Measurements from ENCODE around the gene NCR2. TPM values are rescaled to one million over a fixed set of nuclear protein-coding genes. Genes with fewer than 3 reads are reported as not detected.

NCR2 gene
- total RNA-seq, 1 experiment from 2014 or later: not detected

DNA sequence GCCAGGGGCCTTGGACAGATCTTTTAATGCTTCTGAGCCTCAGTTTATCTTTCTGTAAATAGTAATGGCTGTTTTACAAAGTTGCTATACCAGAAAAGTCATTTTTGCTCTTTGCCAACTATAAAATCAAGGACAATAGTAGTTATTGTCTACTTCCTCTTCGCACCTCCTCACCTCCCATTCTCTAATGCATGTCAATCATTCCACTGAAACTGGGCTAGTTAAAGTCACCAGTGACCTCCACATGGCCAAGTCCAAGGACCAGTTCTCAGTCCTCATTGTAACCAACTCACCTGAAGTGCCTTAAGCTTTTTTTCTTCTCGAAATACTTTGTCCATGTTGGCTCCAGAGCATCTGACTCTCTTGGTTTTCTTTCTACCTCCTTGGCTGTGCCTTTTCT, 51.2 kb downstream of the NCR2 start:
- no peaks in the 10 kb centered on the region for H3K36me3 ChIP-seq (ENCODE audit: control insufficient read depth, insufficient read depth, low read length)
- peaks cover 12% of the 10 kb centered on the region for H3K27me3 ChIP-seq (ENCODE audit: control insufficient read depth, insufficient read depth, low read length)
- ATAC-seq (no peak), DNase-seq (ENCODE audit: low read depth, low spot score) (no peak)
- H3K4me1 ChIP-seq (ENCODE audit: control insufficient read depth, insufficient read depth, low read length): no peaks in the 10 kb centered on the region
- POLR2A ChIA-PET: no interaction called here
- BruUV-seq (replicated peaks): no TSS peak
- intact Hi-C loops (cut with micrococcal nuclease; ENCODE audit: unreplicated experiment): no loop called here
- no peak overlapping the region for H3K27ac ChIP-seq (ENCODE audit: low read length)
- no peaks in the 10 kb centered on the region for H3K9me3 ChIP-seq (ENCODE audit: control insufficient read depth, insufficient read depth, low read depth, low read length)
- TF ChIP-seq, protein P1, sequence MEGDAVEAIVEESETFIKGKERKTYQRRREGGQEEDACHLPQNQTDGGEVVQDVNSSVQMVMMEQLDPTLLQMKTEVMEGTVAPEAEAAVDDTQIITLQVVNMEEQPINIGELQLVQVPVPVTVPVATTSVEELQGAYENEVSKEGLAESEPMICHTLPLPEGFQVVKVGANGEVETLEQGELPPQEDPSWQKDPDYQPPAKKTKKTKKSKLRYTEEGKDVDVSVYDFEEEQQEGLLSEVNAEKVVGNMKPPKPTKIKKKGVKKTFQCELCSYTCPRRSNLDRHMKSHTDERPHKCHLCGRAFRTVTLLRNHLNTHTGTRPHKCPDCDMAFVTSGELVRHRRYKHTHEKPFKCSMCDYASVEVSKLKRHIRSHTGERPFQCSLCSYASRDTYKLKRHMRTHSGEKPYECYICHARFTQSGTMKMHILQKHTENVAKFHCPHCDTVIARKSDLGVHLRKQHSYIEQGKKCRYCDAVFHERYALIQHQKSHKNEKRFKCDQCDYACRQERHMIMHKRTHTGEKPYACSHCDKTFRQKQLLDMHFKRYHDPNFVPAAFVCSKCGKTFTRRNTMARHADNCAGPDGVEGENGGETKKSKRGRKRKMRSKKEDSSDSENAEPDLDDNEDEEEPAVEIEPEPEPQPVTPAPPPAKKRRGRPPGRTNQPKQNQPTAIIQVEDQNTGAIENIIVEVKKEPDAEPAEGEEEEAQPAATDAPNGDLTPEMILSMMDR (IDR thresholded peaks at IDR 0.05): no peak
- TF ChIP-seq, protein P2, sequence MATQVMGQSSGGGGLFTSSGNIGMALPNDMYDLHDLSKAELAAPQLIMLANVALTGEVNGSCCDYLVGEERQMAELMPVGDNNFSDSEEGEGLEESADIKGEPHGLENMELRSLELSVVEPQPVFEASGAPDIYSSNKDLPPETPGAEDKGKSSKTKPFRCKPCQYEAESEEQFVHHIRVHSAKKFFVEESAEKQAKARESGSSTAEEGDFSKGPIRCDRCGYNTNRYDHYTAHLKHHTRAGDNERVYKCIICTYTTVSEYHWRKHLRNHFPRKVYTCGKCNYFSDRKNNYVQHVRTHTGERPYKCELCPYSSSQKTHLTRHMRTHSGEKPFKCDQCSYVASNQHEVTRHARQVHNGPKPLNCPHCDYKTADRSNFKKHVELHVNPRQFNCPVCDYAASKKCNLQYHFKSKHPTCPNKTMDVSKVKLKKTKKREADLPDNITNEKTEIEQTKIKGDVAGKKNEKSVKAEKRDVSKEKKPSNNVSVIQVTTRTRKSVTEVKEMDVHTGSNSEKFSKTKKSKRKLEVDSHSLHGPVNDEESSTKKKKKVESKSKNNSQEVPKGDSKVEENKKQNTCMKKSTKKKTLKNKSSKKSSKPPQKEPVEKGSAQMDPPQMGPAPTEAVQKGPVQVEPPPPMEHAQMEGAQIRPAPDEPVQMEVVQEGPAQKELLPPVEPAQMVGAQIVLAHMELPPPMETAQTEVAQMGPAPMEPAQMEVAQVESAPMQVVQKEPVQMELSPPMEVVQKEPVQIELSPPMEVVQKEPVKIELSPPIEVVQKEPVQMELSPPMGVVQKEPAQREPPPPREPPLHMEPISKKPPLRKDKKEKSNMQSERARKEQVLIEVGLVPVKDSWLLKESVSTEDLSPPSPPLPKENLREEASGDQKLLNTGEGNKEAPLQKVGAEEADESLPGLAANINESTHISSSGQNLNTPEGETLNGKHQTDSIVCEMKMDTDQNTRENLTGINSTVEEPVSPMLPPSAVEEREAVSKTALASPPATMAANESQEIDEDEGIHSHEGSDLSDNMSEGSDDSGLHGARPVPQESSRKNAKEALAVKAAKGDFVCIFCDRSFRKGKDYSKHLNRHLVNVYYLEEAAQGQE (IDR thresholded peaks at IDR 0.05; ENCODE audit: insufficient read depth in 1 of 2, low read depth in 2 of 2, low read length in 1 of 2): no peak
- TF ChIP-seq TCF7L2 (IDR thresholded peaks at IDR 0.05; ENCODE audit: low read depth, low read length) (no peak), POLR2AphosphoS5 (IDR thresholded peaks at IDR 0.05; ENCODE audit: low read depth, low read length) (no peak), SIN3A (IDR thresholded peaks at IDR 0.05; ENCODE audit: borderline replicate concordance, insufficient read depth, low read depth, low read length) (no peak)
- CTCF ChIA-PET: no interaction called here
- in situ Hi-C loops (cut with HindIII; ENCODE audit: low pct_unique_long_range_greater_than_20kb, low sequenced_read_pairs): no loop called here
- H3K4me3 ChIP-seq (ENCODE audit: low read depth in 2 of 2, low read length in 2 of 2): no peak overlapping the region

DNA sequence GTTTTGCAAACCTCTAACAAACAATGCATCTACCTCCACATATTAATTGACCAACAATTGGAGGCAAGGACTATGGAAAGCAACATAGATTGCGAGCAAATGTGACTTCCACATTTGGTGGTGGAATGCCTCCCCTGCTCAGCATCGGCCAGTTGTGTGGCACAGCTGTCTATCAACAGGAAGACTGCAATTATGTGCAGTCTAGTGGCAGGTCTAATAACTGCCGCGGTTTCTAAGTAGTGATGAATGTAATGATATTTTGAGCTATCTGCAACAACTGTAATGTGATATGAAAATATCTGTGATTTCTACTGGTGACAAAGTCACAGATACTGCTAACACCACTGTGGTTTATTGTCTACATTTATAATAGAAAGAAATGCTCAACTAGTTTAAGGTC, 56.8 kb downstream of the NCR2 start:
- BruUV-seq (replicated peaks): no TSS peak

More for the DNA sequence above, 56.8 kb downstream of the NCR2 start:
- POLR2A ChIA-PET: no interaction called here
- intact Hi-C loops (cut with micrococcal nuclease; ENCODE audit: unreplicated experiment): no loop called here
- Histone ChIP-seq H3K4me1 (ENCODE audit: control insufficient read depth, insufficient read depth, low read length) (no peaks in the 10 kb centered on the region), H3K4me3 (ENCODE audit: low read depth in 2 of 2, low read length in 2 of 2) (no peak overlapping the region), H3K9me3 (ENCODE audit: control insufficient read depth, insufficient read depth, low read depth, low read length) (peaks cover 8% of the 10 kb centered on the region; the same call in 1 of the 2 replicates), H3K27me3 (ENCODE audit: control insufficient read depth, insufficient read depth, low read length) (peaks cover 18% of the 10 kb centered on the region), H3K27ac (ENCODE audit: low read length) (no peak overlapping the region), H3K36me3 (ENCODE audit: control insufficient read depth, insufficient read depth, low read length) (no peaks in the 10 kb centered on the region)
- TF ChIP-seq, protein P2 (IDR thresholded peaks at IDR 0.05; ENCODE audit: insufficient read depth in 1 of 2, low read depth in 2 of 2, low read length in 1 of 2): no peak
- TF ChIP-seq SIN3A (IDR thresholded peaks at IDR 0.05; ENCODE audit: borderline replicate concordance, insufficient read depth, low read depth, low read length) (no peak), POLR2AphosphoS5 (IDR thresholded peaks at IDR 0.05; ENCODE audit: low read depth, low read length) (no peak), TCF7L2 (IDR thresholded peaks at IDR 0.05; ENCODE audit: low read depth, low read length) (no peak)
- TF ChIP-seq, protein P1 (IDR thresholded peaks at IDR 0.05): no peak
- DNase-seq (ENCODE audit: low read depth, low spot score) (no peak), ATAC-seq (no peak)
- in situ Hi-C loops (cut with HindIII; ENCODE audit: low pct_unique_long_range_greater_than_20kb, low sequenced_read_pairs): no loop called here
- CTCF ChIA-PET: no interaction called here

All from Panc1 (cell line).